Measurements from ENCODE around the gene RFLNA. TPM values are rescaled to one million over a fixed set of nuclear protein-coding genes. Genes with fewer than 3 reads are reported as not detected.

The RFLNA gene
- total RNA-seq, 1 experiment from 2014 or later, result not detected

DNA sequence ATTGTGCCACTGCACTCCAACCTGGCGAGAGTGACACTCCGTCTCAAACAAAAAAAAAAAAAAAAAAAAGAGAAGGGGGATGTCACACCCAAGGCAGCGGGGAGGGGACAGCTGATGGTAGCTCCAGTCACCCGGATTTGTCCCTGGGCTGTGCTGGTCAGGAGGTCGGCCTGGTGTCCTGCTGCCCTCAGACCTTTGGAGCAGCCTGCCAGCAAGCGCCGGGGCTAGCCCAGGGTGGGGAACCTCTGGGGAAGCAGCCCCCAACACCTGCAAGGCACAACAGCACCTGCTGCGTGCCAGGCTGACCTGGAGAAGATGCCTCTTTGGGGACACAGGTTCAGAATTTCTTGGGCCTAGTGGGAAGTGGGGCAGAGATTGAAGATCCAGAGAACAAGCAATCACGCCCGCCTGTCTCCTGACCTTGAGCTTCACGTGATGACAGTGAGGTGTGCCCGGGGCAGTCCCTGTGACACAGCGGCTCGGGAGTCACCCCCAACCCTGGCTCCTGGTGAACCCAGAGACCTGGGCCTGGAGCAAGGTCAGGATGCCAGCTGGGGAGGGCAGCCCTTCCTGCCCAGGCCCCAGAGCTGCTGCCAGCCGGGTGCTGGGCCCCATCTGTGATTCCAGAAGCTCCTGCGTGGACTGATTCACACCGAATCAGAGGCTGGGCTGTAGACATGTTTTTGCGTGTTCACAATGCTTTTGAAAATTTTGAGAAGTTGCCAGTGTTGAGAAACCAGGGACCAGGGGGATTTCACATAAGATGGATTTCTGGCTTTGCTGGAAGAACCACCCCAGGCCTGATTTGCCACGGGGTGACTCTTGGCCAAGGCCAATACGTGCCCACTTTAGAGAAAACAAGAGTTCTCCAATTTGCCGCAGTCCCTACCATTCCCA is 66.4 kb downstream of the RFLNA start:
- Mint-ChIP-seq H3K36me3 (ENCODE audit: insufficient read depth, unreplicated experiment) (peaks cover 25% of the 10 kb centered on the region), H3K27ac (ENCODE audit: low read depth, unreplicated experiment) (peak overlapping the region; percentile 69), H3K9me3 (ENCODE audit: unreplicated experiment) (no peaks in the 10 kb centered on the region), H3K27me3 (ENCODE audit: insufficient read depth, unreplicated experiment) (no peaks in the 10 kb centered on the region), H3K4me1 (ENCODE audit: insufficient read depth, unreplicated experiment) (no peaks in the 10 kb centered on the region), H3K4me3 (ENCODE audit: unreplicated experiment) (no peak overlapping the region)
- TF ChIP-seq, protein P1, sequence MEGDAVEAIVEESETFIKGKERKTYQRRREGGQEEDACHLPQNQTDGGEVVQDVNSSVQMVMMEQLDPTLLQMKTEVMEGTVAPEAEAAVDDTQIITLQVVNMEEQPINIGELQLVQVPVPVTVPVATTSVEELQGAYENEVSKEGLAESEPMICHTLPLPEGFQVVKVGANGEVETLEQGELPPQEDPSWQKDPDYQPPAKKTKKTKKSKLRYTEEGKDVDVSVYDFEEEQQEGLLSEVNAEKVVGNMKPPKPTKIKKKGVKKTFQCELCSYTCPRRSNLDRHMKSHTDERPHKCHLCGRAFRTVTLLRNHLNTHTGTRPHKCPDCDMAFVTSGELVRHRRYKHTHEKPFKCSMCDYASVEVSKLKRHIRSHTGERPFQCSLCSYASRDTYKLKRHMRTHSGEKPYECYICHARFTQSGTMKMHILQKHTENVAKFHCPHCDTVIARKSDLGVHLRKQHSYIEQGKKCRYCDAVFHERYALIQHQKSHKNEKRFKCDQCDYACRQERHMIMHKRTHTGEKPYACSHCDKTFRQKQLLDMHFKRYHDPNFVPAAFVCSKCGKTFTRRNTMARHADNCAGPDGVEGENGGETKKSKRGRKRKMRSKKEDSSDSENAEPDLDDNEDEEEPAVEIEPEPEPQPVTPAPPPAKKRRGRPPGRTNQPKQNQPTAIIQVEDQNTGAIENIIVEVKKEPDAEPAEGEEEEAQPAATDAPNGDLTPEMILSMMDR (IDR thresholded peaks at IDR 0.05; ENCODE audit: unreplicated experiment), result no peak
- BruUV-seq (replicated peaks), result no TSS peak
- DNase-seq (ENCODE audit: unreplicated experiment), result no peak
- POLR2A ChIA-PET, result interaction anchor here (0.7 to 1.4 kb wide), 2 partner anchors 24 to 50 kb away, joined by 3 read pairs; no protein-coding TSS in a partner anchor
- intact Hi-C loops (cut with micrococcal nuclease), result no loop called here
- CTCF ChIA-PET, result interaction anchor here (0.7 to 1.9 kb wide), 5 partner anchors 8 to 411 kb away, joined by 3 to 6 read pairs (median 3); no protein-coding TSS in a partner anchor

DNA sequence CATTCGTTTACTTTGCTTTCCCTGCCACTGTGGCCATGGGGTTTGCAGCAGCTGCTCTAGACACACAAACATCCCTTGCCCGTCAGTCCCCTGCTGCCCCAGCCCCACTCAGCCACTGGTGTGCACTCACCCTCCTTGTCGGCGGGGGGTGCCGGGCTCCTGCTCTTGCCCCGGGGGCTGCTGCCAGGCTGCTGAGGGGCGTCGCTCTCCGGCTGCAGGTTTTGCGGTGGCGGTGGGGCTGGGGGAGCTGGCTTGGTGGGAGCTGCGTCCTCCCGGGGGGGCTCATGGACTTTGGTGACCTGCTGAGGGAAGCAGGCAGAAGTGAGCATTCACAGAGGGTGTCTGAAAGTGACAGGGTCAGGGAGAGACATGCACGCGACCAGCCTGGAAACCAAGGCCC is 67.1 kb downstream of the RFLNA start:
- no peak overlapping the region for H3K4me3 Mint-ChIP-seq (ENCODE audit: unreplicated experiment)
- H3K4me1 Mint-ChIP-seq (ENCODE audit: insufficient read depth, unreplicated experiment), result no peaks in the 10 kb centered on the region
- H3K9me3 Mint-ChIP-seq (ENCODE audit: unreplicated experiment), result no peaks in the 10 kb centered on the region
- peaks cover 20% of the 10 kb centered on the region for H3K36me3 Mint-ChIP-seq (ENCODE audit: insufficient read depth, unreplicated experiment)
- TF ChIP-seq, protein P1 (IDR thresholded peaks at IDR 0.05; ENCODE audit: unreplicated experiment), result no peak
- POLR2A ChIA-PET, result no interaction called here
- H3K27me3 Mint-ChIP-seq (ENCODE audit: insufficient read depth, unreplicated experiment), result no peaks in the 10 kb centered on the region
- CTCF ChIA-PET, result interaction anchor here (0.6 to 1.9 kb wide), 5 partner anchors 15 to 802 kb away, joined by 3 to 6 read pairs (median 3); no protein-coding TSS in a partner anchor
- no peak for DNase-seq (ENCODE audit: unreplicated experiment)
- BruUV-seq (replicated peaks), result no TSS peak
- peak overlapping the region; percentile 69 for H3K27ac Mint-ChIP-seq (ENCODE audit: low read depth, unreplicated experiment)
- intact Hi-C loops (cut with micrococcal nuclease), result no loop called here

DNA sequence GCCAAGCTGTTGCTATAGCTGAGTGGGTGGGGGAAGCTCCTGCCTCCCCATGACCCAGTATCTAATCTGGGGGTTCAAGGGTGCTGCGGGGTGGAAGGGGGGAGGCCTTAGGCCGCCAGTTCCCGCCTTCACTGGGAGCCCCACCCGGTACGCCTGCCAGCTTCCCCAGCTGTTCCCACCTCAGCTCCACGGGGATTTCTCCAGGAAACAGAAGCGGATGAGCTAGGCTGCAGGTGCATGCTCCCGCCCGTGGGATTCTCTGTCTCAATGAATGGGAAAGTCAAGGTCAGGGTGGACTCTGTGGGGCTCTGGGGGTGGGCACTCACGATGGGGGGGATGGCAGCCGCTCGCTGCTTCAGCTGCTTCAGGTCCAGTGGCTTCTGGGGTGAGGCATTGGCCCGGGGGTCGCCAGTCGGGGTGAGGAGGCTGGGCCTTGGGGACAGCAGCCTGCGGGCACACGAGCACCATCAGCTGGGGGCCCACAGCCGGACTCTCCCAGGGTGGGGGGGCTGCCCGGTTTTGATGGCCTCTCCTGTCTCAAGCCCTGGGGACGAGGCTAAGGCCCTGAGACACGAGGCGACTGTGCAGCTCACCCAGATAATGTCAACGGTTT is 68.6 kb downstream of the RFLNA start:
- Mint-ChIP-seq H3K27ac (ENCODE audit: low read depth, unreplicated experiment) (no peak overlapping the region), H3K9me3 (ENCODE audit: unreplicated experiment) (no peaks in the 10 kb centered on the region), H3K4me1 (ENCODE audit: insufficient read depth, unreplicated experiment) (peaks cover 10% of the 10 kb centered on the region), H3K4me3 (ENCODE audit: unreplicated experiment) (no peak overlapping the region), H3K36me3 (ENCODE audit: insufficient read depth, unreplicated experiment) (peaks cover 13% of the 10 kb centered on the region), H3K27me3 (ENCODE audit: insufficient read depth, unreplicated experiment) (no peaks in the 10 kb centered on the region)
- ChIA-PET CTCF (interaction anchor here (1.0 to 2.1 kb wide), 5 partner anchors 16 to 409 kb away, joined by 3 to 8 read pairs (median 5); no protein-coding TSS in a partner anchor), POLR2A (no interaction called here)
- no peak for DNase-seq (ENCODE audit: unreplicated experiment)
- TF ChIP-seq, protein P1 (IDR thresholded peaks at IDR 0.05; ENCODE audit: unreplicated experiment), result no peak
- no TSS peak for BruUV-seq (replicated peaks)
- intact Hi-C loops (cut with micrococcal nuclease), result no loop called here

DNA sequence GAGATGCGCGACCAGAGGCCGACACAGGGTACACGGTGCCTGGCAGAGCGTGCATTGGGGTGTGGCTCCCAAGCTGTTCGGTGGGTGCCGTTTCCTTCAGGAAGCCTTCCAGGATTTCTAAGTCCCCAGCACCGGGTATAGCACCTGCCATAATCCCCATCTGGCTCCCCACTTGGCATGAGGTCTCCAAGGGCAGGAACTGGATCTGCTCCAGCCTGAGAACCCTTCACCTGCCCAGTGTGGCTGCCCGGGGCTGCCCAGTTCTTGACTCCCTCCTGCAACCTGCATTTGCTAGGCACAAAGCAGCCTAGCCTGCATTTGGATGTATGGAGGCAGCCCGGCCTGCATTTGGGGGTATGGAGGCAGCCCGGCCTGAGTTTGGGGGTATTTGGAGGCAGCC is 69.7 kb downstream of the RFLNA start:
- BruUV-seq (replicated peaks), result no TSS peak
- Mint-ChIP-seq H3K27ac (ENCODE audit: low read depth, unreplicated experiment) (no peak overlapping the region), H3K27me3 (ENCODE audit: insufficient read depth, unreplicated experiment) (no peaks in the 10 kb centered on the region), H3K4me3 (ENCODE audit: unreplicated experiment) (no peak overlapping the region), H3K36me3 (ENCODE audit: insufficient read depth, unreplicated experiment) (peaks cover 18% of the 10 kb centered on the region), H3K9me3 (ENCODE audit: unreplicated experiment) (no peaks in the 10 kb centered on the region), H3K4me1 (ENCODE audit: insufficient read depth, unreplicated experiment) (peaks cover 14% of the 10 kb centered on the region)
- TF ChIP-seq, protein P1 (IDR thresholded peaks at IDR 0.05; ENCODE audit: unreplicated experiment), result no peak
- DNase-seq (ENCODE audit: unreplicated experiment), result no peak
- POLR2A ChIA-PET, result no interaction called here
- intact Hi-C loops (cut with micrococcal nuclease), result no loop called here
- CTCF ChIA-PET, result interaction anchor here (1.3 to 2.1 kb wide), 2 partner anchors 17 to 22 kb away, joined by 5 to 8 read pairs; no protein-coding TSS in a partner anchor

Data from MCF 10A (cell line).